ENCODE data around the gene PDLIM7.

PDLIM7 gene

DNA sequence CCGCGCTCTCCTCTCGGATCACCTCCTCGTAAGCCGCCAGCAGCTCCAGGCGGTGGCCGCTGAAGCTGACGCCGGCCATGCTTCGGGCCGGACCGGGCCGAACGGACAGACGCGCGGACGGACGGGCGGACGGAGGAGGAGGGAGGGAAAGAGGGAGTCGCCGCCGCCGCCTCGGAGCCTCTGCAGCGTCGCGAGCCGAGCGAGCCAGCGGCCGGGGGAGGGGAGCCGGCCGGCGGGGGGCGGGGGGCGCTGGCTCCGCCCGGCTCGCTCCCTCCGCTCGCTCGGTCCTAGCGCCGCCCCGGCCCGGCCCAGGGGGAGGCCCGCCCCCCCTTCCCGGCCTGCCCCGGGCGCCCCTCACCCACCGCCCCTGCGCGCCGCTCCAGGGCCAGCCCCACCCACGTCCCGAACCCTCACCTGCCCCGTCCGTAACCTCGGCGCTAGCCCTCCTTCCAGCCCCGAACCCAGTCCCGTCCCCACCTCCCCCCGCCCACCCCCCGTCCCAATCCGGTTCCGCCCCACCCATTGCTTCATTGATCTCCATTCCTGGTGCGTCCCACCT, 23.9 kb downstream of the PDLIM7 start, which contains the start of gene DBN1:
Gene DBN1 (minus strand): TSS at position 192 of the 559 bp plus-strand sequence. CDS start 113 bp downstream, at position 79.
- Histone ChIP-seq H4K8ac (ENCODE audit: low read depth, low read length) (peak within 1 kb of the TSS; percentile 73), H3K9ac (ENCODE audit: low read length) (peak within 1 kb of the TSS; percentile 86), H3K9me3 (ENCODE audit: insufficient read depth, low read depth, low read length) (peaks cover 2% of the 10 kb centered on the region), H3K79me2 (ENCODE audit: control insufficient read depth, insufficient read depth, low read length, poor library complexity) (peaks cover 27% of the 10 kb centered on the region), H3K27ac (ENCODE audit: low read depth, low read length) (peak within 1 kb of the TSS; percentile 80), H2AFZ (ENCODE audit: insufficient read depth, low read length, poor library complexity) (peak within 1 kb of the TSS; percentile 40), H3K36me3 (ENCODE audit: control insufficient read depth in 1 of 2, insufficient read depth in 2 of 2, low read length in 2 of 2) (peaks cover 30 to 35% of the 10 kb centered on the region in 2 experiments), H2BK5ac (ENCODE audit: low read depth, low read length, poor library complexity) (peak within 1 kb of the TSS; percentile 86), H3K4me2 (ENCODE audit: low read length) (peak within 1 kb of the TSS; percentile 64), H3K14ac (ENCODE audit: low read length) (peak within 1 kb of the TSS; percentile 96), H2BK120ac (ENCODE audit: insufficient read depth, low read length, poor library complexity) (peak within 1 kb of the TSS; percentile 66), H3K18ac (ENCODE audit: low read length) (peak within 1 kb of the TSS; percentile 95), H2AK5ac (ENCODE audit: low read length) (peak within 1 kb of the TSS; percentile 94), H2BK12ac (ENCODE audit: low read length) (peak within 1 kb of the TSS; percentile 54), H4K12ac (ENCODE audit: low read depth, low read length) (peak within 1 kb of the TSS; percentile 74), H3K23ac (ENCODE audit: low read length) (no peak within 1 kb of the TSS), H3K4ac (ENCODE audit: low read depth, low read length) (peak within 1 kb of the TSS; percentile 99), H3K4me3 (ENCODE audit: low read depth, low read length) (peak within 1 kb of the TSS; percentile 92), H3K4me1 (ENCODE audit: control insufficient read depth in 1 of 2, insufficient read depth in 2 of 2, low read length in 2 of 2) (peaks cover 31 to 36% of the 10 kb centered on the region in 2 experiments), H4K91ac (ENCODE audit: low read depth, low read length) (peak within 1 kb of the TSS; percentile 97), H3K27me3 (ENCODE audit: insufficient read depth, low read length) (no peaks in the 10 kb centered on the region), H3K79me1 (ENCODE audit: low read length) (peaks cover 13% of the 10 kb centered on the region)
- peak in 1 of 2 donors; percentile 27 for DNase-seq
- WGBS (ENCODE audit: extremely low coverage, insufficient coverage, insufficient read length), result no CpG with 5 or more reads among the region's 69 CpGs

DNA sequence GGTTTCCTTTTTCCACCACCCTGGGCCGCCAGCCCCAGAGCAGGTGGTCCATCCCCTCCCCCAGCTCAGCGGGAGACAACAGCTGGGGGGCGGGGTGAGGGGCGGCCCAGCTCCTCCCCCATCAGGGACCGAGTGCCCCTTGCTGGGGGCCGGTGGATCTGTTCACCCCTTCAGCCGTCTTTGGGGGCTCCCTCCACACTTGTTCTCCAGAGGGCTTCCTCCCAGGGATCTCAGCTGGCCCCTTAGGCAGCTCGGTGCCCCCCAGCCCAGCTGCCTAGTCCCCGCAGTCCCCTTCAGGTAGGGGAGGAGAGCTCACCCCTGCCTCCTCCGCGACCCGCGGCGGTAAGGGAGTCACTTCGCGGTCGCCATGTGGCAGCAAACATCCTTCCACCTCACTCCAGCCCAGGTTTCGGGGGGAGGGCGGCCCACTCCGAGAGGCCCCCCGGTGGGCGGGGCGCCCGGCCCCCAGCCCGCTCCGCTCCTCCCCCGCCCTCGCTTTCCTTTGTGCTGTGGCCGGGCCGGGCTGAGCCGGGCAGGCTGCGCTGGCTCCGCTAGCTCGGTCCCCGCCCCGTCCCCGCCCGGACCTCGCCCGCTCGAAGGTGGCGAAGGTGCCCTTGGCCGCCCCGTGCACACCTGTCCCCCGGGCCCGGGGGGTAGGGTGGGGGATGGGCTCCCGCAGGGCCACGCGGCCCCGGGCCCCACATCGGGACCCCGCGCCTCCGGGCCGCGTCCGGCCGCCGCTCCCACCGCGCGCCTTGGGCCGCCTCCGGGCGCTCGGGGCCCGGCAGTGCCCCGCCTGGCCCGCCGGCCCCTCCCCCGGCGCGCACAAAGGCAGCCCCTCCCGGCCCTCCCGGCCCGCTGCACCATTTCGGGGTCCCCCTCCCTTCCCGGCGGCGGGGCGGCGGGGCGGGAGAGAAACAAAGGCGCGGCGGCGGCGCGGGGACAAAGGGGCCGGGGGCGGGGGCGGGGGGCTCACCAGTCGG, 24.7 kb downstream of the PDLIM7 start:
- Histone ChIP-seq H2BK12ac (ENCODE audit: low read length) (peak overlapping the region; percentile 35), H3K4me3 (ENCODE audit: low read depth, low read length) (peak overlapping the region; percentile 92), H3K23ac (ENCODE audit: low read length) (no peak overlapping the region), H4K8ac (ENCODE audit: low read depth, low read length) (peak overlapping the region; percentile 73), H3K79me1 (ENCODE audit: low read length) (peaks cover 13% of the 10 kb centered on the region), H3K18ac (ENCODE audit: low read length) (peak overlapping the region; percentile 95), H2AFZ (ENCODE audit: insufficient read depth, low read length, poor library complexity) (peak overlapping the region; percentile 40), H2BK120ac (ENCODE audit: insufficient read depth, low read length, poor library complexity) (peak overlapping the region; percentile 34), H3K79me2 (ENCODE audit: control insufficient read depth, insufficient read depth, low read length, poor library complexity) (peaks cover 27% of the 10 kb centered on the region), H3K4me1 (ENCODE audit: control insufficient read depth in 1 of 2, insufficient read depth in 2 of 2, low read length in 2 of 2) (peaks cover 34 to 36% of the 10 kb centered on the region in 2 experiments), H3K27me3 (ENCODE audit: insufficient read depth, low read length) (no peaks in the 10 kb centered on the region), H3K9me3 (ENCODE audit: insufficient read depth, low read depth, low read length) (peaks cover 2% of the 10 kb centered on the region), H3K14ac (ENCODE audit: low read length) (peak overlapping the region; percentile 96), H3K9ac (ENCODE audit: low read length) (peak overlapping the region; percentile 86), H2BK5ac (ENCODE audit: low read depth, low read length, poor library complexity) (peak overlapping the region; percentile 86), H4K12ac (ENCODE audit: low read depth, low read length) (peak overlapping the region; percentile 74), H4K91ac (ENCODE audit: low read depth, low read length) (peak overlapping the region; percentile 97), H3K4ac (ENCODE audit: low read depth, low read length) (peak overlapping the region; percentile 99), H3K36me3 (ENCODE audit: control insufficient read depth in 1 of 2, insufficient read depth in 2 of 2, low read length in 2 of 2) (peaks cover 37 to 43% of the 10 kb centered on the region in 2 experiments), H3K27ac (ENCODE audit: low read depth, low read length) (peak overlapping the region; percentile 80), H2AK5ac (ENCODE audit: low read length) (peak overlapping the region; percentile 94), H3K4me2 (ENCODE audit: low read length) (peak overlapping the region; percentile 64)
- DNase-seq, result no peak
- no CpG with 5 or more reads among the region's 93 CpGs for WGBS (ENCODE audit: extremely low coverage, insufficient coverage, insufficient read length)

DNA sequence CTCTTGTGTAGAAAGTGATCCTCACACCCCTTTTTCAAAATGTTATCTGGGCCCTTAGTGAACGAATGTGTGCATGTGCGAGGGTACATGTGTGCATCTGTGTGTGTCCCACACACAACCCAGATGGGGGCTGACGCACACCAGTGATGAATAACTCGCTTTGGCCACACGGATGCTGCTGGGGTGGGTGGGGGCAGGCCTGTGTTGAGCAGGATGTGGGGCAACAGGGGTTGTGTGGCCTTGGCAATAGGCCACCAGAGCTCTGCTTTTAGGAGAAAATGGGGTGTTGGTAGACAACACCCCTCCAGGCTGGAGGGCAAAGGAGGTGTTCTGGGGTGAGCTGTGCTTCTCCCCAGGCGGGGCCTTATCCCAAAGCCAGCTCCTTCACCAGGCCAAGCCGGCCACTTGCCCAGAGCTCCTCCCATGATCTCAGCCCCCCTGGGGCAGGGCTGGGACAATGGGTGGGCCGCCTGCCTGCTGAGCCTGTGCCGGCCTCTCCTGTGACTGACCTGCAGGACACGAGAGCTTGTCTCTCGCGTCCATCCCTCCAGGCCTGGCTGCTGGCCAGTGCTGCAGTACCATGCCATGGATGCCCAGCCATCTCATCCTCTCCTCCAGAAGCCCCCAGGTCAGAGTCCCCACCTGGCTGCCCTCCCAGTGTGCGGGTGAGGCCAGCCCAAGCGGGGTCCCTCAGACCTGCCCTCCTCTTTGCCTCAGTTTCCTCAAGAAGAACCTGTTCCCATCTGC, 25.6 kb downstream of the PDLIM7 start:
- H3K4me3 ChIP-seq (ENCODE audit: low read depth, low read length), result peak overlapping the region; percentile 92
- peaks cover 47 to 53% of the 10 kb centered on the region in 2 experiments for H3K36me3 ChIP-seq (ENCODE audit: control insufficient read depth in 1 of 2, insufficient read depth in 2 of 2, low read length in 2 of 2)
- H3K18ac ChIP-seq (ENCODE audit: low read length), result peak overlapping the region; percentile 82
- H2AK5ac ChIP-seq (ENCODE audit: low read length), result no peak overlapping the region
- H3K4ac ChIP-seq (ENCODE audit: low read depth, low read length), result peak overlapping the region; percentile 99
- H3K27me3 ChIP-seq (ENCODE audit: insufficient read depth, low read length), result no peaks in the 10 kb centered on the region
- H3K9ac ChIP-seq (ENCODE audit: low read length), result peak overlapping the region; percentile 55
- no peak overlapping the region for H3K27ac ChIP-seq (ENCODE audit: low read depth, low read length)
- H4K91ac ChIP-seq (ENCODE audit: low read depth, low read length), result no peak overlapping the region
- no peak overlapping the region for H3K23ac ChIP-seq (ENCODE audit: low read length)
- H3K79me2 ChIP-seq (ENCODE audit: control insufficient read depth, insufficient read depth, low read length, poor library complexity), result peaks cover 27% of the 10 kb centered on the region
- H2BK12ac ChIP-seq (ENCODE audit: low read length), result no peak overlapping the region
- peaks cover 4% of the 10 kb centered on the region for H3K9me3 ChIP-seq (ENCODE audit: insufficient read depth, low read depth, low read length)
- H3K79me1 ChIP-seq (ENCODE audit: low read length), result peaks cover 13% of the 10 kb centered on the region
- H3K4me1 ChIP-seq (ENCODE audit: control insufficient read depth in 1 of 2, insufficient read depth in 2 of 2, low read length in 2 of 2), result peaks cover 34 to 36% of the 10 kb centered on the region in 2 experiments
- H4K8ac ChIP-seq (ENCODE audit: low read depth, low read length), result no peak overlapping the region
- no peak overlapping the region for H2BK5ac ChIP-seq (ENCODE audit: low read depth, low read length, poor library complexity)
- H2AFZ ChIP-seq (ENCODE audit: insufficient read depth, low read length, poor library complexity), result no peak overlapping the region
- H3K4me2 ChIP-seq (ENCODE audit: low read length), result peak overlapping the region; percentile 64
- peak overlapping the region; percentile 94 for H3K14ac ChIP-seq (ENCODE audit: low read length)
- no peak overlapping the region for H2BK120ac ChIP-seq (ENCODE audit: insufficient read depth, low read length, poor library complexity)
- WGBS (ENCODE audit: extremely low coverage, insufficient coverage, insufficient read length), result no CpG with 5 or more reads among the region's 14 CpGs
- no peak for DNase-seq
- H4K12ac ChIP-seq (ENCODE audit: low read depth, low read length), result no peak overlapping the region

All from trophoblast cell (in vitro differentiated cells and primary cell).